Endodermal cell (in vitro differentiated cells): ENCODE measurements around the gene BTNL3. TPM values are rescaled to one million over a fixed set of nuclear protein-coding genes. Genes with fewer than 3 reads are reported as not detected.
A peak's percentile ranks its signal among the peaks of the same experiment; 100 is the strongest.

ENCODE experiments used
- DNase-seq: peaks from one replicate; pipeline ENCODE4 v3.0.0-alpha.2; 2017
- H3K27ac ChIP-seq: 2 replicates; pipeline ENCODE4 v1.5.1; 2013; ENCODE audit warnings: mild to moderate bottlenecking, low read depth, low read length, moderate library complexity
- H3K27me3 ChIP-seq: 2 replicates; pipeline ENCODE4 v1.6.1; 2013; ENCODE audit warnings: mild to moderate bottlenecking, low read length, moderate library complexity; ENCODE audit not compliant: insufficient read depth, control insufficient read depth, poor library complexity, severe bottlenecking
- H3K36me3 ChIP-seq: 2 replicates; pipeline ENCODE4 v1.7.0; 2013; ENCODE audit warnings: mild to moderate bottlenecking, low read length, moderate library complexity; ENCODE audit not compliant: control insufficient read depth, insufficient read depth
- H3K4me1 ChIP-seq: one replicate; pipeline ENCODE4 v1.7.0; 2013; ENCODE audit warnings: low read length; ENCODE audit not compliant: control insufficient read depth, insufficient read depth
- H3K4me3 ChIP-seq: 2 replicates; pipeline ENCODE4 v1.5.1; 2013; ENCODE audit warnings: mild to moderate bottlenecking, low read length, moderate library complexity
- H3K9ac ChIP-seq: 2 replicates; pipeline ENCODE4 v1.6.1; 2013; ENCODE audit warnings: mild to moderate bottlenecking, low read length, moderate library complexity; ENCODE audit not compliant: poor library complexity, severe bottlenecking; ENCODE audit errors: extremely low read depth
- H3K9me3 ChIP-seq: 2 replicates; pipeline ENCODE4 v1.6.1; 2013; ENCODE audit warnings: mild to moderate bottlenecking, low read length, moderate library complexity; ENCODE audit not compliant: control insufficient read depth
- H3K27ac Mint-ChIP-seq: 2 replicates; pipeline ENCODE4 v1.8.0; 2020; ENCODE audit warnings: mixed read lengths
- H3K27me3 Mint-ChIP-seq: 2 replicates; pipeline ENCODE4 v1.8.0; 2021; ENCODE audit warnings: mild to moderate bottlenecking, mixed read lengths; ENCODE audit not compliant: insufficient read depth
- H3K36me3 Mint-ChIP-seq: 2 replicates; pipeline ENCODE4 v1.8.0; 2020; ENCODE audit warnings: low read depth, mixed read lengths
- H3K4me1 Mint-ChIP-seq: 2 replicates; pipeline ENCODE4 v1.8.0; 2020; ENCODE audit warnings: mixed read lengths
- H3K4me3 Mint-ChIP-seq: 2 replicates; pipeline ENCODE4 v1.8.0; 2020; ENCODE audit warnings: mild to moderate bottlenecking, moderate library complexity, mixed read lengths
- H3K9me3 Mint-ChIP-seq: 2 replicates; pipeline ENCODE4 v1.8.0; 2020; ENCODE audit warnings: mild to moderate bottlenecking, mixed read lengths
- WGBS, 2 experiments: methylation state at CpG; one replicate each; pipeline versions ENCODE4 v1.1.5 to v1.1.7; 2013; ENCODE audit warnings: missing lambda C conversion rate in 2 of 2, mixed read lengths in 1 of 2; ENCODE audit not compliant: insufficient coverage in 1 of 2, insufficient read length in 1 of 2; 5-methylcytosine and 5-hydroxymethylcytosine counted together
- total RNA-seq, 2 donors: library from RNA; stranded (reverse); fragmentation: NEBNext Ultra II Directional in 1 of 2; extraction: Animal tissue kit (Norgen Biotek cat#: 25700) in 1 of 2; gene quantifications; 2 replicates in 1 of 2; 3 replicates in 1 of 2; pipeline ENCODE4 v1.2.1, GENCODE V29; 2021
- TF ChIP-seq, protein P1 (sequence below): fragments of 200-600 bp; sonication (generic); conservative IDR thresholded peaks from 2 replicates; pipeline ENCODE4 v1.5.0; 2021; ENCODE audit warnings: antibody characterized with exemption, mild to moderate bottlenecking

BTNL3 gene
- total RNA-seq, 2 donors from 2014 or later = not detected

DNA sequence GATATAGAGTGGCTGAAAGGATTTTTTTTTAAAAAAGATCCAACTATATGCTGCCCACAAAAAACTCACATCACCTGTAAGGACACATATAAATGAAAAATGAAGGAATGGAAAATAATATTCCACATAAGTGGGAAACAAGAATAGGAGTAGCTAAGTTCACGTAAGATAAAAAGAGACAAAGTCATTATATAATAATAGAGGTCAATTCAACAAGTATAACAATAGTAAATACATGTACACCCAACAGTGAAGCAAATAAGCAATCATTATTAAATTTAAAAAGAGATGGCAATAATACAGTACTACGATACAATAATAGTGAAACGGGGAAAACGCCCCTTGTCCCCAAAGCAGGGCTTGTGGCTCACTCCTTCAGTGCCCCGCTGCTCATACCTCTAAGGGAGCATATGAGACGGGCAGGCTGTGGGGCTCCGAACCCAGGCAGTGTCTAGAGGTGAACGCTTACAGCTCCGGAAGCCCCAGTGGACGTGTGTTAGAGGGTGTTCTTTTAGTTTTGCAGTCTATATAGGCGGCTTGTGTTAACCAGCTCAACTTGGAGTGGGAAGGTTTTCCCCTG, 38.9 kb downstream of the BTNL3 start:
- H3K4me3 Mint-ChIP-seq = peak overlapping the region; percentile 53
- Histone ChIP-seq H3K9ac (no peak overlapping the region), H3K4me1 (no peaks in the 10 kb centered on the region), H3K9me3 (peaks cover 28% of the 10 kb centered on the region), H3K27me3 (no peaks in the 10 kb centered on the region), H3K27ac (no peak overlapping the region), H3K36me3 (no peaks in the 10 kb centered on the region), H3K4me3 (no peak overlapping the region)
- TF ChIP-seq, protein P1, sequence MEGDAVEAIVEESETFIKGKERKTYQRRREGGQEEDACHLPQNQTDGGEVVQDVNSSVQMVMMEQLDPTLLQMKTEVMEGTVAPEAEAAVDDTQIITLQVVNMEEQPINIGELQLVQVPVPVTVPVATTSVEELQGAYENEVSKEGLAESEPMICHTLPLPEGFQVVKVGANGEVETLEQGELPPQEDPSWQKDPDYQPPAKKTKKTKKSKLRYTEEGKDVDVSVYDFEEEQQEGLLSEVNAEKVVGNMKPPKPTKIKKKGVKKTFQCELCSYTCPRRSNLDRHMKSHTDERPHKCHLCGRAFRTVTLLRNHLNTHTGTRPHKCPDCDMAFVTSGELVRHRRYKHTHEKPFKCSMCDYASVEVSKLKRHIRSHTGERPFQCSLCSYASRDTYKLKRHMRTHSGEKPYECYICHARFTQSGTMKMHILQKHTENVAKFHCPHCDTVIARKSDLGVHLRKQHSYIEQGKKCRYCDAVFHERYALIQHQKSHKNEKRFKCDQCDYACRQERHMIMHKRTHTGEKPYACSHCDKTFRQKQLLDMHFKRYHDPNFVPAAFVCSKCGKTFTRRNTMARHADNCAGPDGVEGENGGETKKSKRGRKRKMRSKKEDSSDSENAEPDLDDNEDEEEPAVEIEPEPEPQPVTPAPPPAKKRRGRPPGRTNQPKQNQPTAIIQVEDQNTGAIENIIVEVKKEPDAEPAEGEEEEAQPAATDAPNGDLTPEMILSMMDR = no peak
- DNase-seq = no peak
- peaks cover 8% of the 10 kb centered on the region for H3K9me3 Mint-ChIP-seq
- no peaks in the 10 kb centered on the region for H3K4me1 Mint-ChIP-seq
- H3K27ac Mint-ChIP-seq = no peak overlapping the region
- H3K36me3 Mint-ChIP-seq = no peaks in the 10 kb centered on the region
- 79 to 81% methylated on average over 7 to 10 of the region's 11 CpGs for WGBS, 2 experiments
- H3K27me3 Mint-ChIP-seq = peaks cover 45% of the 10 kb centered on the region

DNA sequence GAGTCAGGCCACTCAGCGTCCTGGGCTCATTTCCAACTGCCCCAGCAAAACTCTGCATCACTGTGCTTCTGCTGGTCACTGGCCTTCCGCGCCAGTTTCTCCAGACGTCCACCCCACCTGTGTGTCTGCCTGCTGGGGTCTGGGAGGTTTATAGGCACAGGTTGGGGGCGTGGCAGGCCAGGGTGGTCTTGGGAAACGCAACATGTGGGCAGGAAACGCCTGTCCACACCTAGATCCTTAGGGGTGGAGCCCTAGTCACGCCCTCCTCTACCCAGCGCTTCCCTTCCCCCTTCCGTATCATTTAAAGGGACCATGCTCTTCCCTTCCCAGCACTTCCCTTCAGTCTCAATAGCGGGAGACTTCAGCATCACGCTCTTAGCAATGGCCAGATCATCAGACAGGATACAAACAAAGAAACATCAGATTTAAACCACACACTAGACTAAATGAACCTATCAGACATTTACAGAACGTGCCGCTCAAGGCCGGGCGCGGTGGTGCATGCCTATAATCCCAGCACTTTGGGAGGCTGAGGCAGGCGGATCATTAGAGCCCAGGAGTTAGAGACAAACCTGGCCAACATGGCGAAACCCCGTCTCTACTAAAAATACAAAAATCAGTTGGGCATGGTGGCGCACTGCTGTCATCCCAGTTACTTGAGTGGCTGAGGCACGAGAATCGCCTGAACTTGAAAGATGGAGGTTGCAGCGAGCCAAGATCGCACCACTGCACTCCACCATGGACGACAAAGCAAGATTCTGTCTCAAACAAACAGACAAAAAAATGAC, 39.6 kb downstream of the BTNL3 start:
- no peaks in the 10 kb centered on the region for H3K36me3 ChIP-seq
- H3K4me1 ChIP-seq = no peaks in the 10 kb centered on the region
- H3K27ac Mint-ChIP-seq = no peak overlapping the region
- peaks cover 12% of the 10 kb centered on the region for H3K9me3 Mint-ChIP-seq
- peaks cover 51% of the 10 kb centered on the region for H3K27me3 Mint-ChIP-seq
- H3K36me3 Mint-ChIP-seq = no peaks in the 10 kb centered on the region
- H3K27me3 ChIP-seq = no peaks in the 10 kb centered on the region
- no peak overlapping the region for H3K27ac ChIP-seq
- H3K9me3 ChIP-seq = peaks cover 26% of the 10 kb centered on the region
- peak overlapping the region; percentile 53 for H3K4me3 Mint-ChIP-seq
- TF ChIP-seq, protein P1 = no peak
- WGBS, 2 experiments = 78 to 84% methylated on average over 17 to 26 of the region's 26 CpGs
- DNase-seq = peak; percentile 74
- H3K4me1 Mint-ChIP-seq = no peaks in the 10 kb centered on the region
- H3K9ac ChIP-seq = no peak overlapping the region
- H3K4me3 ChIP-seq = no peak overlapping the region

DNA sequence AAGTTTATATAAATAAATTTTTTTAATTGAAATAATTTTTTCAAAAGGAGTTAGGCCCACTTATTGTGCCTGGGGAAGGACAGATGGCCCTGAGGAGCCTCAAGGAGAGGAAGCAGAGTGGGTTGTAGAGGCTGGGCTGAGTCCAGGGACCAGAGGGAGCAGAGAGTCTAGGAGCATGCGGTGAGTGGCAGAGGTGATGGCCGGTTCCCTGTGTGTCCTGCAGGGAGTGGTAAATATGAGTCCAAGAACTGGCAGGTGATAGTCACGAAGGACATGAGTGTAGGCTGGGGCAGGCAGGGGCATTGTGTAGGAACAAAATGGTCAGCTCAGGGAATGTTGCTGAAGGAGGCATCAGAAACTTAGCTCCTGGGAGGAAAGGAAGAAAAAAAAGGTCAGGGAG, 43.1 kb downstream of the BTNL3 start:
- 77 to 87% methylated on average over 3 of the region's 3 CpGs for WGBS, 2 experiments
- no peaks in the 10 kb centered on the region for H3K27me3 ChIP-seq
- H3K36me3 Mint-ChIP-seq = no peaks in the 10 kb centered on the region
- H3K27ac Mint-ChIP-seq = no peak overlapping the region
- peaks cover 15% of the 10 kb centered on the region for H3K9me3 ChIP-seq
- no peaks in the 10 kb centered on the region for H3K36me3 ChIP-seq
- H3K4me3 Mint-ChIP-seq = no peak overlapping the region
- TF ChIP-seq, protein P1 = no peak
- no peak overlapping the region for H3K9ac ChIP-seq
- H3K27ac ChIP-seq = no peak overlapping the region
- DNase-seq = no peak
- H3K4me1 Mint-ChIP-seq = peaks cover 5% of the 10 kb centered on the region
- no peaks in the 10 kb centered on the region for H3K4me1 ChIP-seq
- H3K9me3 Mint-ChIP-seq = peaks cover 14% of the 10 kb centered on the region
- H3K27me3 Mint-ChIP-seq = peaks cover 35% of the 10 kb centered on the region
- H3K4me3 ChIP-seq = no peak overlapping the region
